ENCODE measurements around the gene ZNF837. TPM values are rescaled to one million over a fixed set of nuclear protein-coding genes. Genes with fewer than 3 reads are reported as not detected.

ZNF837 gene
- total and polyA plus RNA-seq, 2 of the 13 experiments (the other 11 are each of a cell fraction or from before 2014, with no cell fraction given), result 0.29 to 1.3 TPM

DNA sequence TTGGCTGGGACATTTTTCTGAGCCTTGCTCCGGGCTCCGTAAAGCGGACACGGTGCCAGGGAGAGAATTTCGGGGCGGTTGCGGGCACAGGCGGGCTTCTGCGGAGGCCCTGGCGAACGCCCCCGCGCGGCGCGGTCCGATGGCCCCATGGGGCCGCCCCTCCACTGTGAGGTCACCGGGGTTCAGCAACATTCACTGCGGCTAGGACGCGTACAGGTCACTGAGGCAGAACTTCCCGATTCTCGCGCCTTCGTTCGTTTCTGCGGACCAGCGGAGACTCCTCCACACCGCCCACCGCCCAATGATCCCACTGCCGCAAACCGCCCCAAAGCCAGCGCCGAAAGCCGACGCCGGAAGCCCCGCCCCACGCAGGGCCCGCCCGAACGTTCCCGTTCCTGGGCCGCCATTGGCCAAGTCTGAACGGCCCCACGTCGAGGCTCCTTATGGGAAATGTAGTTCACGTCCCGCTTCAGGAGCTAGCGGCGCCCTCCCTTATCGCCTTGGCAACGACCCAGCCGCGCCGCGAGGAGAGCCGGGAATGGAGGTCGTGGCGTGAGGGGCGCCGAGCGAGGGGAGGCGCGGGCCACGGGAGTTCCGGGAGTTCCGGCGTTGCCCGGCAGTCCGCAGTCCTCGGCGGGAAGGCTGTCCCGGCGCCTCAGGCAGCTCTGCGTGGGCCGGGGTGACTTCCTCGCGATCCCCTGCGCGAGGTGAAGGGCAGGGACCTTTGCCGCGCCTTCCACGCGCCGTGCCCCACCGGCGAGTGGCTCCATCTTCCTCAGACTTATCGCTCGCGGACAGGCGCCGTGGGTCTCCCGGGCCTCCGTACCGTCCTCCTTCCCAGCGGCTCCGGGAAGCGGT is 27.6 kb upstream of the ZNF837 start, which contains the start of gene ZNF584 (continued):
- TF ChIP-seq, protein P1, sequence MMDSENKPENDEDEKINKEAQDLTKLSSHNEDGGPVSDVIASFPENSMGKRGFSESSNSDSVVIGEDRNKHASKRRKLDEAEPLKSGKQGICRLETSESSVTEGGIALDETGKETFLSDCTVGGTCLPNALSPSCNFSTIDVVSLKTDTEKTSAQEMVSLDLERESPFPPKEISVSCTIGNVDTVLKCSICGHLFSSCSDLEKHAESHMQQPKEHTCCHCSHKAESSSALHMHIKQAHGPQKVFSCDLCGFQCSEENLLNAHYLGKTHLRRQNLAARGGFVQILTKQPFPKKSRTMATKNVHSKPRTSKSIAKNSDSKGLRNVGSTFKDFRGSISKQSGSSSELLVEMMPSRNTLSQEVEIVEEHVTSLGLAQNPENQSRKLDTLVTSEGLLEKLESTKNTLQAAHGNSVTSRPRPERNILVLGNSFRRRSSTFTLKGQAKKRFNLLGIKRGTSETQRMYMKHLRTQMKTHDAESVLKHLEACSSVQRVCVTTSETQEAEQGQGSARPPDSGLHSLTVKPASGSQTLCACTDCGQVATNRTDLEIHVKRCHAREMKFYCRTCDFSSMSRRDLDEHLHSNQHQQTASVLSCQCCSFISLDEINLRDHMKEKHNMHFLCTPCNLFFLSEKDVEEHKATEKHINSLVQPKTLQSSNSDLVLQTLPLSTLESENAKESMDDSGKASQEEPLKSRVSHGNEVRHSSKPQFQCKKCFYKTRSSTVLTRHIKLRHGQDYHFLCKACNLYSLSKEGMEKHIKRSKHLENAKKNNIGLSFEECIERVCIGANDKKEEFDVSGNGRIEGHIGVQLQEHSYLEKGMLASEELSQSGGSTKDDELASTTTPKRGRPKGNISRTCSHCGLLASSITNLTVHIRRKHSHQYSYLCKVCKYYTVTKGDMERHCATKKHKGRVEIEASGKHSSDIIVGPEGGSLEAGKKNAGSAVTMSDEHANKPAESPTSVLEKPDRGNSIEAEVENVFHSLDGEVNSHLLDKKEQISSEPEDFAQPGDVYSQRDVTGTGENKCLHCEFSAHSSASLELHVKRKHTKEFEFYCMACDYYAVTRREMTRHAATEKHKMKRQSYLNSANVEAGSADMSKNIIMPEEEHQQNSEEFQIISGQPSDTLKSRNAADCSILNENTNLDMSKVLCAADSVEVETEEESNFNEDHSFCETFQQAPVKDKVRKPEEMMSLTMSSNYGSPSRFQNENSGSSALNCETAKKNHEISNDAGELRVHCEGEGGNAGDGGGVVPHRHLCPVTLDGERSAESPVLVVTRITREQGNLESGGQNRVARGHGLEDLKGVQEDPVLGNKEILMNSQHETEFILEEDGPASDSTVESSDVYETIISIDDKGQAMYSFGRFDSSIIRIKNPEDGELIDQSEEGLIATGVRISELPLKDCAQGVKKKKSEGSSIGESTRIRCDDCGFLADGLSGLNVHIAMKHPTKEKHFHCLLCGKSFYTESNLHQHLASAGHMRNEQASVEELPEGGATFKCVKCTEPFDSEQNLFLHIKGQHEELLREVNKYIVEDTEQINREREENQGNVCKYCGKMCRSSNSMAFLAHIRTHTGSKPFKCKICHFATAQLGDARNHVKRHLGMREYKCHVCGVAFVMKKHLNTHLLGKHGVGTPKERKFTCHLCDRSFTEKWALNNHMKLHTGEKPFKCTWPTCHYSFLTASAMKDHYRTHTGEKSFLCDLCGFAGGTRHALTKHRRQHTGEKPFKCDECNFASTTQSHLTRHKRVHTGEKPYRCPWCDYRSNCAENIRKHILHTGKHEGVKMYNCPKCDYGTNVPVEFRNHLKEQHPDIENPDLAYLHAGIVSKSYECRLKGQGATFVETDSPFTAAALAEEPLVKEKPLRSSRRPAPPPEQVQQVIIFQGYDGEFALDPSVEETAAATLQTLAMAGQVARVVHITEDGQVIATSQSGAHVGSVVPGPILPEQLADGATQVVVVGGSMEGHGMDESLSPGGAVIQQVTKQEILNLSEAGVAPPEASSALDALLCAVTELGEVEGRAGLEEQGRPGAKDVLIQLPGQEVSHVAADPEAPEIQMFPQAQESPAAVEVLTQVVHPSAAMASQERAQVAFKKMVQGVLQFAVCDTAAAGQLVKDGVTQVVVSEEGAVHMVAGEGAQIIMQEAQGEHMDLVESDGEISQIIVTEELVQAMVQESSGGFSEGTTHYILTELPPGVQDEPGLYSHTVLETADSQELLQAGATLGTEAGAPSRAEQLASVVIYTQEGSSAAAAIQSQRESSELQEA (CRISPR knock-in tag; IDR thresholded peaks at IDR 0.05; ENCODE audit: not compliant biosample characterization), result peak; percentile 65
- TF ChIP-seq CBFB (CRISPR knock-in tag; IDR thresholded peaks at IDR 0.05) (peak; percentile 57; the same call in 1 of the 2 replicates), TBL1XR1 (IDR thresholded peaks at IDR 0.05; ENCODE audit: borderline replicate concordance, low read length, partially characterized antibody) (peak; percentile 52), HOXA3 (CRISPR knock-in tag; IDR thresholded peaks at IDR 0.05) (peak; percentile 63; the same call in 1 of the 2 replicates), SMYD3 (CRISPR knock-in tag; IDR thresholded peaks at IDR 0.05) (peak; percentile 52; the same call in 1 of the 2 replicates)
- TF ChIP-seq, protein P2, sequence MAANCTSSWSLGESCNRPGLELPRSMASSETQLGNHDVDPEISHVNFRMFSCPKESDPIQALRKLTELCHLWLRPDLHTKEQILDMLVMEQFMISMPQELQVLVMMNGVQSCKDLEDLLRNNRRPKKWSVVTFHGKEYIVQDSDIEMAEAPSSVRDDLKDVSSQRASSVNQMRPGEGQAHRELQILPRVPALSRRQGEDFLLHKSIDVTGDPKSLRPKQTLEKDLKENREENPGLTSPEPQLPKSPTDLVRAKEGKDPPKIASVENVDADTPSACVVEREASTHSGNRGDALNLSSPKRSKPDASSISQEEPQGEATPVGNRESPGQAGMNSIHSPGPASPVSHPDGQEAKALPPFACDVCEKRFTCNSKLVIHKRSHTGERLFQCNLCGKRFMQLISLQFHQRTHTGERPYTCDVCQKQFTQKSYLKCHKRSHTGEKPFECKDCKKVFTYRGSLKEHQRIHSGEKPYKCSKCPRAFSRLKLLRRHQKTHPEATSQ (CRISPR knock-in tag; IDR thresholded peaks at IDR 0.05; ENCODE audit: borderline replicate concordance), result peak; percentile 64; the same call in 1 of the 2 replicates
- TF ChIP-seq, protein P3, sequence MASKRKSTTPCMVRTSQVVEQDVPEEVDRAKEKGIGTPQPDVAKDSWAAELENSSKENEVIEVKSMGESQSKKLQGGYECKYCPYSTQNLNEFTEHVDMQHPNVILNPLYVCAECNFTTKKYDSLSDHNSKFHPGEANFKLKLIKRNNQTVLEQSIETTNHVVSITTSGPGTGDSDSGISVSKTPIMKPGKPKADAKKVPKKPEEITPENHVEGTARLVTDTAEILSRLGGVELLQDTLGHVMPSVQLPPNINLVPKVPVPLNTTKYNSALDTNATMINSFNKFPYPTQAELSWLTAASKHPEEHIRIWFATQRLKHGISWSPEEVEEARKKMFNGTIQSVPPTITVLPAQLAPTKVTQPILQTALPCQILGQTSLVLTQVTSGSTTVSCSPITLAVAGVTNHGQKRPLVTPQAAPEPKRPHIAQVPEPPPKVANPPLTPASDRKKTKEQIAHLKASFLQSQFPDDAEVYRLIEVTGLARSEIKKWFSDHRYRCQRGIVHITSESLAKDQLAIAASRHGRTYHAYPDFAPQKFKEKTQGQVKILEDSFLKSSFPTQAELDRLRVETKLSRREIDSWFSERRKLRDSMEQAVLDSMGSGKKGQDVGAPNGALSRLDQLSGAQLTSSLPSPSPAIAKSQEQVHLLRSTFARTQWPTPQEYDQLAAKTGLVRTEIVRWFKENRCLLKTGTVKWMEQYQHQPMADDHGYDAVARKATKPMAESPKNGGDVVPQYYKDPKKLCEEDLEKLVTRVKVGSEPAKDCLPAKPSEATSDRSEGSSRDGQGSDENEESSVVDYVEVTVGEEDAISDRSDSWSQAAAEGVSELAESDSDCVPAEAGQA (IDR thresholded peaks at IDR 0.05; ENCODE audit: low read depth), result peak; percentile 66
- TF ChIP-seq, protein P3 (CRISPR knock-in tag; IDR thresholded peaks at IDR 0.05; ENCODE audit: borderline replicate concordance), result no peak
